ENCODE data around the gene IFT57.
A peak's percentile ranks its signal among the peaks of the same experiment; 100 is the strongest.

IFT57 gene

DNA sequence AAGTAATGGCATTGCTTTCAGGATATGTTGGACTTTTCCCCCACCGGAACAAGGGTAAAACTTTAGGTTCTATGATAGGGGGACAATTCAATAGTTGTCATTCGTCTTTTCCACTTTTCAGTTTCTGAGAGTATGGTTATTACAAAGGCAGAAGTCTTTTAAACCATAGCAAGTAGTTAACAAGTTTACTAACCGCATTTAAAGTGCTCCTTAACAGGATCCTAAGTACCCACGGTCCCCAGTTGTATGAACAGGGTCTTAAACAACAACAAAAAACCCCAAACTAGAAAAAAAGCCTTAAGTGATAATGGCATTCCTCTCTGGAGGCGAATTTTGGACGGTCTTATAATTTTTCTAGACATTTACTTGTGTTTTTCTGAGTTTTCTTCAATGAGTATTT is 831 bp downstream of the IFT57 start:
- Histone ChIP-seq H3K9ac (ENCODE audit: low read length) (peak overlapping the region; percentile 51), H3K4me2 (ENCODE audit: low read depth, low read length, poor library complexity, severe bottlenecking) (peak overlapping the region; percentile 82), H3K27ac (ENCODE audit: low read depth, low read length) (peak overlapping the region; percentile 37; the same call in 1 of the 2 replicates), H3F3A (ENCODE audit: insufficient read depth) (peaks cover 17% of the 10 kb centered on the region), H4K20me1 (ENCODE audit: low read depth, low read length) (no peaks in the 10 kb centered on the region), H3K9me2 (replicated peaks; ENCODE audit: insufficient read depth, low read length) (no peaks in the 10 kb centered on the region), H3K4me3 (ENCODE audit: insufficient read depth, low read length, poor library complexity, severe bottlenecking) (peak overlapping the region; percentile 65), H3K79me2 (ENCODE audit: insufficient read depth, low read length) (no peaks in the 10 kb centered on the region), H2AFZ (ENCODE audit: low read depth, low read length, severe bottlenecking) (peak overlapping the region; percentile 84), H3K27me3 (ENCODE audit: low read length) (no peaks in the 10 kb centered on the region), H3K36me3 (ENCODE audit: low read length) (peaks cover 7% of the 10 kb centered on the region), H3K9me3 (ENCODE audit: insufficient read depth, low read length) (no peaks in the 10 kb centered on the region)
- TF ChIP-seq, protein P1, sequence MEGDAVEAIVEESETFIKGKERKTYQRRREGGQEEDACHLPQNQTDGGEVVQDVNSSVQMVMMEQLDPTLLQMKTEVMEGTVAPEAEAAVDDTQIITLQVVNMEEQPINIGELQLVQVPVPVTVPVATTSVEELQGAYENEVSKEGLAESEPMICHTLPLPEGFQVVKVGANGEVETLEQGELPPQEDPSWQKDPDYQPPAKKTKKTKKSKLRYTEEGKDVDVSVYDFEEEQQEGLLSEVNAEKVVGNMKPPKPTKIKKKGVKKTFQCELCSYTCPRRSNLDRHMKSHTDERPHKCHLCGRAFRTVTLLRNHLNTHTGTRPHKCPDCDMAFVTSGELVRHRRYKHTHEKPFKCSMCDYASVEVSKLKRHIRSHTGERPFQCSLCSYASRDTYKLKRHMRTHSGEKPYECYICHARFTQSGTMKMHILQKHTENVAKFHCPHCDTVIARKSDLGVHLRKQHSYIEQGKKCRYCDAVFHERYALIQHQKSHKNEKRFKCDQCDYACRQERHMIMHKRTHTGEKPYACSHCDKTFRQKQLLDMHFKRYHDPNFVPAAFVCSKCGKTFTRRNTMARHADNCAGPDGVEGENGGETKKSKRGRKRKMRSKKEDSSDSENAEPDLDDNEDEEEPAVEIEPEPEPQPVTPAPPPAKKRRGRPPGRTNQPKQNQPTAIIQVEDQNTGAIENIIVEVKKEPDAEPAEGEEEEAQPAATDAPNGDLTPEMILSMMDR (IDR thresholded peaks at IDR 0.05; ENCODE audit: insufficient read depth, low read length, poor library complexity, severe bottlenecking), result no peak
- no peak for TF ChIP-seq EZH2phosphoT487 (conservative IDR thresholded peaks at IDR 0.05; ENCODE audit: low read length)

DNA sequence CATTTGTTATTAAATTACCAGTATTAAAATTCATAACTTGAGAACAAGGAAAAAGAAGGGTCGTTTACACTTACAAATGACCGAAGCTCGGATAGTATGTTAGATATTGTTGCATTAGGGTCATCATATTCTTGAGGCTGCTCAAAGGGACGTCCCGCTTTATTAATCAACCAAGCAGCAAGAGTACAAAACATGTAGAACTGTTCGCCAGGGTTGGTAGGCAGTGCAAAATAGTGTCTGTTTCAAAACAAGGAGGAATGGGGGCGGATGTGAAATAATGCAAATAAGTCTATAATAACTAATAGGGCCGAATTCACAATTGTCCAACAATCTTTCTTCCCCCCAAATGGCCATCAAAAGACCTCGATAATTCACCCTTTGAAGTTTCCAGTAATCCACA is 2.9 kb downstream of the IFT57 start:
- Histone ChIP-seq H3K4me3 (ENCODE audit: insufficient read depth, low read length, poor library complexity, severe bottlenecking) (peak overlapping the region; percentile 34), H3K36me3 (ENCODE audit: low read length) (peaks cover 7% of the 10 kb centered on the region), H3K9ac (ENCODE audit: low read length) (peak overlapping the region; percentile 27), H3K79me2 (ENCODE audit: insufficient read depth, low read length) (no peaks in the 10 kb centered on the region), H4K20me1 (ENCODE audit: low read depth, low read length) (no peaks in the 10 kb centered on the region), H3K4me2 (ENCODE audit: low read depth, low read length, poor library complexity, severe bottlenecking) (peak overlapping the region; percentile 82), H3K9me2 (replicated peaks; ENCODE audit: insufficient read depth, low read length) (no peaks in the 10 kb centered on the region), H3K27me3 (ENCODE audit: low read length) (no peaks in the 10 kb centered on the region), H2AFZ (ENCODE audit: low read depth, low read length, severe bottlenecking) (peak overlapping the region; percentile 90), H3K9me3 (ENCODE audit: insufficient read depth, low read length) (no peaks in the 10 kb centered on the region), H3F3A (ENCODE audit: insufficient read depth) (peaks cover 17% of the 10 kb centered on the region), H3K27ac (ENCODE audit: low read depth, low read length) (peak overlapping the region; percentile 54)
- TF ChIP-seq, protein P1 (IDR thresholded peaks at IDR 0.05; ENCODE audit: insufficient read depth, low read length, poor library complexity, severe bottlenecking), result no peak
- TF ChIP-seq EZH2phosphoT487 (conservative IDR thresholded peaks at IDR 0.05; ENCODE audit: low read length), result no peak

DNA sequence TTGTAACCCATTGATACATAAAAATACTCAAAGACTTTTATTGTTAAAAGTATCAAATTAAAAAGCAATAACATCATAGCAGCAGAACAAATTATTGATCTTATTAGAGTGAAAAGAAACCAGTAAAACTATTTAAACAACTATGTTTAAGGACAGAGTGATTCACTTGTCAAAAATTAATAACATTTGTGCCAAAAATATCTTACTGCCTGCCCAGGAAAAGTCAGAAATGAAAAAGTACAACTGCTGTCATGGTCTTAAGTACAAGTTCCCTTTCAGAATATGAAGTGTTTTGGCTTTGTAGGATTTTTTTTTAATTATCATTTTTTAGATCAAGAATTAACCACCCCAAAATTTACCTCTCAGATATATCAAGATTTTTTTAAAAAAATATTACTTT is 3.4 kb downstream of the IFT57 start:
- H3K9ac ChIP-seq (ENCODE audit: low read length), result peak overlapping the region; percentile 27; the same call in 1 of the 2 replicates
- no peaks in the 10 kb centered on the region for H3K27me3 ChIP-seq (ENCODE audit: low read length)
- TF ChIP-seq, protein P1 (IDR thresholded peaks at IDR 0.05; ENCODE audit: insufficient read depth, low read length, poor library complexity, severe bottlenecking), result no peak
- no peak for TF ChIP-seq EZH2phosphoT487 (conservative IDR thresholded peaks at IDR 0.05; ENCODE audit: low read length)
- peak overlapping the region; percentile 34 for H3K4me3 ChIP-seq (ENCODE audit: insufficient read depth, low read length, poor library complexity, severe bottlenecking)
- H2AFZ ChIP-seq (ENCODE audit: low read depth, low read length, severe bottlenecking), result no peak overlapping the region
- peaks cover 7% of the 10 kb centered on the region for H3K36me3 ChIP-seq (ENCODE audit: low read length)
- no peaks in the 10 kb centered on the region for H4K20me1 ChIP-seq (ENCODE audit: low read depth, low read length)
- no peaks in the 10 kb centered on the region for H3K9me3 ChIP-seq (ENCODE audit: insufficient read depth, low read length)
- peak overlapping the region; percentile 54 for H3K27ac ChIP-seq (ENCODE audit: low read depth, low read length)
- no peaks in the 10 kb centered on the region for H3K9me2 ChIP-seq (replicated peaks; ENCODE audit: insufficient read depth, low read length)
- H3K4me2 ChIP-seq (ENCODE audit: low read depth, low read length, poor library complexity, severe bottlenecking), result peak overlapping the region; percentile 82
- H3F3A ChIP-seq (ENCODE audit: insufficient read depth), result peaks cover 17% of the 10 kb centered on the region
- H3K79me2 ChIP-seq (ENCODE audit: insufficient read depth, low read length), result no peaks in the 10 kb centered on the region

Measured in SU-DHL-6 (cell line).